MM.1S (cell line): Measurements from ENCODE around the gene IP6K1.

Source experiments
- CTCF ChIP-seq: fragments of 300-600 bp; sonication (generic); IDR thresholded peaks from 2 replicates; pipeline ENCODE4 v1.5.1; 2016; ENCODE audit warnings: antibody characterized with exemption, low read length, mixed read lengths
- EZH2phosphoT487 ChIP-seq: fragments of 300-600 bp; sonication (generic); IDR thresholded peaks from 2 replicates; pipeline ENCODE4 v1.6.1; 2018; ENCODE audit warnings: antibody characterized with exemption, low read length

GRCh38 chr3:49713336-49714105 lies 72.8 kb downstream of the IP6K1 start:
- TF ChIP-seq EZH2phosphoT487, result no peak
- TF ChIP-seq CTCF, result no peak
